Tibial artery (tissue), 4 donors: ENCODE data around the gene NRSN2.

Experiments used
- DNase-seq, 2 donors: peaks; one replicate each; pipeline ENCODE4 v3.0.0-alpha.2; 2019
- H3K27ac ChIP-seq, 2 donors: fragments of 200-600 bp; sonication (generic) in 1 of 2; 1 replicate in 1 of 2; 2 replicates in 1 of 2; pipeline ENCODE4 v1.5.1; 2018 to 2019; ENCODE audit warnings: mild to moderate bottlenecking in 1 of 2
- H3K27me3 ChIP-seq, 2 donors: fragments of 200-600 bp; sonication (generic) in 1 of 2; one replicate each; pipeline versions ENCODE4 v1.5.1 to v1.6.0; 2016 to 2019
- H3K36me3 ChIP-seq, 3 donors: fragments of 200-600 bp; sonication (generic) in 2 of 3; one replicate each; pipeline ENCODE4 v1.5.1; 2016 to 2019; ENCODE audit warnings: mild to moderate bottlenecking in 2 of 3
- H3K4me1 ChIP-seq, 4 donors: fragments of 200-600 bp; sonication (generic) in 2 of 4; 1 replicate in 3 of 4; 2 replicates in 1 of 4; pipeline ENCODE4 v1.5.1; 2016 to 2019
- H3K4me3 ChIP-seq, 2 donors: fragments of 200-600 bp; sonication (generic) in 1 of 2; 1 replicate in 1 of 2; 2 replicates in 1 of 2; pipeline ENCODE4 v1.5.1; 2018 to 2019; ENCODE audit warnings: mild to moderate bottlenecking in 2 of 2
- H3K9me3 ChIP-seq, 3 donors: fragments of 200-600 bp; sonication (generic) in 1 of 3; one replicate each; pipeline ENCODE4 v1.5.1; 2016 to 2019
- intact Hi-C: fragments of 100-400 bp; cut with DNase I; formaldehyde crosslinking; loops from one replicate; pipeline ENCODE4 v1.15.0; 2023; ENCODE audit warnings: low total_unique reads
- TF ChIP-seq, protein P1 (sequence below), 2 experiments: fragments of 200-600 bp in 1 of 2; fragments of 450-650 bp in 1 of 2; IDR thresholded peaks; one replicate each; pipeline ENCODE4 v1.5.1; 2017 to 2019; ENCODE audit warnings: antibody characterized with exemption in 2 of 2, mild to moderate bottlenecking in 1 of 2, moderate library complexity in 1 of 2

NRSN2 gene

DNA sequence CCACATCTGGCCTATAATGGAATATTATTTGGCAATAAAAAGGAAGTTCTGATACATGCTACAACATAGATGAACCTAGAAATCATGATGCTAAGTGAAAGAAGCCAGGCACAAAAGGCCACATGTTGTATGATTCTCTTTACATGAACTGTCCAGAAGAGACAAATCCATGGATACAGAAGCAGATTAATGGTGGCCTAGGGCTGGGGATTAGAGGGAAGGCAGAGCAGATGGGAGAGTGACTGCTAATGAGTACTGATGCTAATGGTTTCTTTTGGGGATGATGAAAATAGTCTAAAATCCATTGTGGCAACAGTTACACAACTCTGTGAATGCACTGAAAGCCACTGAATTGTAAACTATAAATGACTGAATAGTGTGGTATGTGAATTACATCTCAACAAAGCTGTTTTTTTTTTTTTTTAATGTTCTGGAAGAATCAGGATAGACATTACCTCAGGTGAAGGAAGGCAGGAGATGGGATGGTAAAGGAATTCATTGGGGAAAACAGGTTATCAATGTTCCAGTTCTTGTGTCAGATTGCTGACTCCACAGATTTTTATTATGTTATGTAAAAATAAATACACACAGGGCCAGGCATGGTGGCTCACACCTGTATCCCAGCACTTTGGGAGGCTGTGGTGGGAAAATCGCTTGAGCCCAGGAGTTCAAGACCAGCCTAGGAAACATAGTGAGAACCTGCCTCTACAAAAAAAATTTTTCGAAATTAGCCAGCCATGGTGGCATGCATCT, 30.4 kb upstream of the NRSN2 start:
- TF ChIP-seq, protein P1, sequence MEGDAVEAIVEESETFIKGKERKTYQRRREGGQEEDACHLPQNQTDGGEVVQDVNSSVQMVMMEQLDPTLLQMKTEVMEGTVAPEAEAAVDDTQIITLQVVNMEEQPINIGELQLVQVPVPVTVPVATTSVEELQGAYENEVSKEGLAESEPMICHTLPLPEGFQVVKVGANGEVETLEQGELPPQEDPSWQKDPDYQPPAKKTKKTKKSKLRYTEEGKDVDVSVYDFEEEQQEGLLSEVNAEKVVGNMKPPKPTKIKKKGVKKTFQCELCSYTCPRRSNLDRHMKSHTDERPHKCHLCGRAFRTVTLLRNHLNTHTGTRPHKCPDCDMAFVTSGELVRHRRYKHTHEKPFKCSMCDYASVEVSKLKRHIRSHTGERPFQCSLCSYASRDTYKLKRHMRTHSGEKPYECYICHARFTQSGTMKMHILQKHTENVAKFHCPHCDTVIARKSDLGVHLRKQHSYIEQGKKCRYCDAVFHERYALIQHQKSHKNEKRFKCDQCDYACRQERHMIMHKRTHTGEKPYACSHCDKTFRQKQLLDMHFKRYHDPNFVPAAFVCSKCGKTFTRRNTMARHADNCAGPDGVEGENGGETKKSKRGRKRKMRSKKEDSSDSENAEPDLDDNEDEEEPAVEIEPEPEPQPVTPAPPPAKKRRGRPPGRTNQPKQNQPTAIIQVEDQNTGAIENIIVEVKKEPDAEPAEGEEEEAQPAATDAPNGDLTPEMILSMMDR (IDR thresholded peaks at IDR 0.05) = no peak
- no peaks in the 10 kb centered on the region for H3K27me3 ChIP-seq
- H3K4me1 ChIP-seq = no peaks in the 10 kb centered on the region
- H3K9me3 ChIP-seq = no peaks in the 10 kb centered on the region
- peaks cover 0 to 6% (median 3%) of the 10 kb centered on the region in 3 donors for H3K36me3 ChIP-seq
- no peak overlapping the region for H3K4me3 ChIP-seq
- DNase-seq = no peak
- H3K27ac ChIP-seq = no peak overlapping the region
- intact Hi-C loops = no loop called here

DNA sequence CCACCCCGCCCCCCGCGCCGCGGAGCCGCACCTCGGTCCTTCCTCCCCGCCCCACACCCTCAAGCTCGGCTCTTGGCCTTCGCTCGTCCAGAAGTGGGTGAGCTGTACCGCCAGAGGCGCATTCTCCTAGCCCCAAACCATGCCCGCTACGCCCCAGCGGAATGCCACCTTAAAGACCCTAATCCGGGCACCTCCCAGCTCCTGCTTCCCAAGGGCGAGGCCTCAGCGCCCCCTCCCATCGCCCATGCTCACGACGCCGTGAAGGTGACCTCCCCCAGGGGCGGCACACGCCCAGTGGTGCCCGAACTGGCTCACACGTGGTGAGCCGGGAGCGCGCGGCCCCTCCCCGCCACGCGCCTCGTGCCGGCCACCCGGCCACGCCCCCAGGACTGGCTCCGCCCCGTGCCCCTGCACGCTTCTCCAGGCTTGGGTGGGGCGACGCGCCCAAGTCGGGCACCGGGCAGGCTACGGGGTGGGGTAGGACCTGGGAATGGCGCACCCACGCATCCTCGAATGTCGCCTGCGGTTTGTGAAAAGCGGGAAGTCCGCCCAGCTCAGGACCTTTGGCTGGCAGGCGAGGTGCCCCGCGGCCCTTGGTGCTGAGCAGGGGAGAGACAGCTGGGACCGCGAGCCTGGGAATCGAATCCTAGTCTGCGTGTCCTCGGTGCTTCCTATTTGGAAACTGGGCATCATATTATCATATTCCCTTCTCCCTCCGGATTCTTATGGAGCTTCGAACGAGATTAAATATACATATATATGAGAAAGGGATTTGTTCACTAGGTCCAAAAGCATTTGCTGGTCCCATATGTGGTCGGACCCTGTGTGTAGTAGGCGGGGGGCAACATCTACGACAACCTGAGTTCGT, 22.5 kb upstream of the NRSN2 start:
- intact Hi-C loops = loop anchor here (2.0 kb wide), 1 partner anchor 28 kb away; the partner anchor contains the start of gene ZCCHC3
- Histone ChIP-seq H3K4me3 (peak overlapping the region; percentile 73 to 92), H3K4me1 (peaks cover 0 to 31% (median 20%) of the 10 kb centered on the region in 4 donors), H3K27ac (peak overlapping the region; percentile 95 to 96), H3K9me3 (no peaks in the 10 kb centered on the region), H3K36me3 (peaks cover 0 to 6% (median 3%) of the 10 kb centered on the region in 3 donors), H3K27me3 (no peaks in the 10 kb centered on the region)
- peak; percentile 89 to 96 for DNase-seq
- TF ChIP-seq, protein P1 (IDR thresholded peaks at IDR 0.05) = peak; percentile 40 to 44

DNA sequence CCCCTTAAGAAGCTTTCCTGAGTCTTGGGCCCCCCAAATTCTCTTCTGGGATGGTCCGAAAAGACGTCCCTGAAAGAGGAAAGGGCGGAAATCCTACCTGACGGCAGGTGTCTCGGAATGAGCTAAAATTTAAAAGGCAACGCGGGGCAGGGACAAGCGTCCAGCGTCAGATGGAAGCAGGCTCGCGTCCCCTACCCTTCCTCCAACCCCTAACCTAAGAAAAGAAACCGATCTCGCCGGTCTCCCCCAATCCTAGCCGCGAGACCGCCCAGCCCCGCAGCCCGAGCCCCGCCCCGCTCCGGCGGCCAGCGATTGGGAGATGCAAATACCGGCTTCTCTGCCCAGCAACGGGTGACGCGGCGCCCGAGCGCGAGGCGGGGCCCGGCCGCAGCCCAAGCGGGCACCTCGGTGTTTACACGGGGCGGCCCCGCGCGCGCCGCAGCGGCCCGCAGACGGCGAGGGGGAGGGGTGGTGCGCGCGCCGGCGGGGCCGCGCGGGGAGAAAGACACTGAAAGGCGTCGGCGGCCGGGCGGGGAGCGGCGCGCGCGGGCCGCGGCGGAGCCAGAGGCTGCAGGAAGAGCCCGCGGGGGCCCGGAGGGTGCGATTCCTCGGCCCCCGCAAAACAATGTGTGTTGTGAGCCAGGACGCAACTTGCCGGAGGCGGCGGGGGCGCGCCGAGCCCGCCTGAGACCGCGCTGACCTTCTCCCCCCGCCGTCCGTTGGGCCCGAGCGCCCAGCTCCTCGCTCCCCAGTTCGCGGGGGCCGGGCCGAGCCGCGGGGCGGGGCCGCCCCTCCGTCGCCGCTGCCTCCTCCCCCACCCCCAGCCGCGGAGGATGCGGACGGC, 21.6 kb upstream of the NRSN2 start, which contains the start of gene SOX12:
Gene SOX12 (plus strand): TSS at position 508 of the 844 bp plus-strand sequence. CDS start 373 bp downstream, outside the sequence.
- peaks cover 0 to 40% (median 22%) of the 10 kb centered on the region in 4 donors for H3K4me1 ChIP-seq
- peaks cover 0 to 5% (median 3%) of the 10 kb centered on the region in 3 donors for H3K36me3 ChIP-seq
- TF ChIP-seq, protein P1 (IDR thresholded peaks at IDR 0.05) = no peak
- no peaks in the 10 kb centered on the region for H3K9me3 ChIP-seq
- intact Hi-C loops = loop anchor here (2.0 kb wide), 1 partner anchor 28 kb away; the partner anchor contains the start of gene ZCCHC3
- H3K4me3 ChIP-seq = peak within 1 kb of the TSS; percentile 73 to 92
- H3K27ac ChIP-seq = peak within 1 kb of the TSS; percentile 95 to 96
- H3K27me3 ChIP-seq = no peaks in the 10 kb centered on the region
- peak; percentile 97 to 99 for DNase-seq

DNA sequence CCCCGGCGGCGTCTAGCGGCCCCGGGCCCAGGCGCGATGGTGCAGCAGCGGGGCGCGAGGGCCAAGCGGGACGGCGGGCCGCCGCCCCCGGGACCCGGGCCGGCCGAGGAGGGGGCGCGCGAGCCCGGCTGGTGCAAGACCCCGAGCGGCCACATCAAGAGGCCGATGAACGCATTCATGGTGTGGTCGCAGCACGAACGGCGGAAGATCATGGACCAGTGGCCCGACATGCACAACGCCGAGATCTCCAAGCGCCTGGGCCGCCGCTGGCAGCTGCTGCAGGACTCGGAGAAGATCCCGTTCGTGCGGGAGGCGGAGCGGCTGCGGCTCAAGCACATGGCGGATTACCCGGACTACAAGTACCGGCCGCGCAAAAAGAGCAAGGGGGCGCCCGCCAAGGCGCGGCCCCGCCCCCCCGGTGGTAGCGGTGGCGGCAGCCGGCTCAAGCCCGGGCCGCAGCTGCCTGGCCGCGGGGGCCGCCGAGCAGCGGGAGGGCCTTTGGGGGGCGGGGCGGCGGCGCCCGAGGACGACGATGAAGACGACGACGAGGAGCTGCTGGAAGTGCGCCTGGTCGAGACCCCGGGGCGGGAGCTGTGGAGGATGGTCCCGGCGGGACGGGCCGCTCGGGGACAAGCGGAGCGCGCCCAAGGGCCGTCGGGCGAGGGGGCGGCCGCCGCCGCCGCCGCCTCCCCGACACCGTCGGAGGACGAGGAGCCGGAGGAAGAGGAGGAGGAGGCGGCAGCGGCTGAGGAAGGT, 20.8 kb upstream of the NRSN2 start:
- Histone ChIP-seq H3K27me3 (no peaks in the 10 kb centered on the region), H3K27ac (peak overlapping the region; percentile 95 to 96), H3K4me1 (peaks cover 0 to 44% (median 23%) of the 10 kb centered on the region in 4 donors), H3K36me3 (no peaks in the 10 kb centered on the region), H3K9me3 (no peaks in the 10 kb centered on the region), H3K4me3 (peak overlapping the region; percentile 73 to 92)
- peak; percentile 64 to 86 for DNase-seq
- TF ChIP-seq, protein P1 (IDR thresholded peaks at IDR 0.05) = no peak
- intact Hi-C loops = loop anchor here (2.0 kb wide), 1 partner anchor 29 kb away; the partner anchor contains the start of gene ZCCHC3
